ENCODE data around the gene FBXL19. TPM values are rescaled to one million over a fixed set of nuclear protein-coding genes. Genes with fewer than 3 reads are reported as not detected.

The FBXL19 gene
- total and polyA plus RNA-seq, 2 of the 13 experiments (the other 11 are each of a cell fraction or from before 2014, with no cell fraction given): 6.0 to 13.7 TPM

- TF ChIP-seq LBX2 (CRISPR knock-in tag; IDR thresholded peaks at IDR 0.05; ENCODE audit: borderline replicate concordance): no peak; the same call in 1 of the 2 replicates
- TF ChIP-seq BRF2 (CRISPR knock-in tag; IDR thresholded peaks at IDR 0.05): no peak; the same call in 1 of the 2 replicates
- TF ChIP-seq ZNF800 (CRISPR knock-in tag; IDR thresholded peaks at IDR 0.05): peak; percentile 52; the same call in 1 of the 2 replicates
- no peak for TF ChIP-seq SNRNP70 (IDR thresholded peaks at IDR 0.05; ENCODE audit: low read depth, low read length)
- no peak for TF ChIP-seq ZNF703 (CRISPR knock-in tag; IDR thresholded peaks at IDR 0.05; ENCODE audit: borderline replicate concordance)
- TF ChIP-seq MTA1 (CRISPR knock-in tag; IDR thresholded peaks at IDR 0.05; ENCODE audit: borderline replicate concordance): peak; percentile 90
- peak; percentile 30; the same call in 1 of the 2 replicates for TF ChIP-seq SNAPC5 (CRISPR knock-in tag; IDR thresholded peaks at IDR 0.05; ENCODE audit: borderline replicate concordance)
- TF ChIP-seq TFE3 (CRISPR knock-in tag; IDR thresholded peaks at IDR 0.05): peak; percentile 91
- peak; percentile 74 for TF ChIP-seq HNF4A (CRISPR knock-in tag; IDR thresholded peaks at IDR 0.05)
- TF ChIP-seq ZNF816 (CRISPR knock-in tag; IDR thresholded peaks at IDR 0.05; ENCODE audit: borderline replicate concordance): peak; percentile 63; the same call in 1 of the 2 replicates
- peak; percentile 89 for TF ChIP-seq ZBTB26 (CRISPR knock-in tag; IDR thresholded peaks at IDR 0.05; ENCODE audit: borderline replicate concordance)
- no peak for TF ChIP-seq ZNF496 (CRISPR knock-in tag; IDR thresholded peaks at IDR 0.05; ENCODE audit: insufficient replicate concordance)
- no peak for TF ChIP-seq TBX3 (IDR thresholded peaks at IDR 0.05; ENCODE audit: borderline replicate concordance)
- TF ChIP-seq TERF1 (CRISPR knock-in tag; IDR thresholded peaks at IDR 0.05): no peak; the same call in 1 of the 2 replicates
- no peak; the same call in 1 of the 2 replicates for TF ChIP-seq TEF (CRISPR knock-in tag; IDR thresholded peaks at IDR 0.05)
Measured at GRCh38 chr16:30949650-30950515, 26.5 kb downstream of the FBXL19 start (continued).

Measured in HepG2 (cell line).